ENCODE measurements around the gene WDR35.
"Not testable (repeated sequence)": the region's sequence is repeated elsewhere in the genome, so short reads cannot be mapped to it uniquely, and the experiment has no call there.

Gene WDR35

GRCh38 chr2:19937004-19937403 lies 52.9 kb downstream of the WDR35 start:
- Histone ChIP-seq H3K4me1 (ENCODE audit: control insufficient read depth, insufficient read depth, low read length, poor library complexity, severe bottlenecking) (peaks cover 4% of the 10 kb centered on the region), H3K27ac (ENCODE audit: low read depth, low read length, severe bottlenecking) (no peak overlapping the region), H3K4me3 (ENCODE audit: extremely low read depth, insufficient read depth, low read length, poor library complexity, severe bottlenecking) (no peak overlapping the region), H3K36me3 (ENCODE audit: control insufficient read depth, insufficient read depth, low read length) (peaks cover 31% of the 10 kb centered on the region), H3K9me3 (ENCODE audit: control insufficient read depth, low read length) (no peaks in the 10 kb centered on the region)
- WGBS, 2 experiments (ENCODE audit: insufficient coverage in 2 of 2) = no CpG with 5 or more reads among the region's 4 CpGs

GRCh38 chr2:19936203-19936602 lies 53.7 kb downstream of the WDR35 start:
- no peak overlapping the region for H3K27ac ChIP-seq (ENCODE audit: low read depth, low read length, severe bottlenecking)
- H3K4me3 ChIP-seq (ENCODE audit: extremely low read depth, insufficient read depth, low read length, poor library complexity, severe bottlenecking) = no peak overlapping the region
- H3K9me3 ChIP-seq (ENCODE audit: control insufficient read depth, low read length) = no peaks in the 10 kb centered on the region
- H3K4me1 ChIP-seq (ENCODE audit: control insufficient read depth, insufficient read depth, low read length, poor library complexity, severe bottlenecking) = peaks cover 4% of the 10 kb centered on the region
- H3K36me3 ChIP-seq (ENCODE audit: control insufficient read depth, insufficient read depth, low read length) = peaks cover 32% of the 10 kb centered on the region
- WGBS, 2 experiments (ENCODE audit: insufficient coverage in 2 of 2) = 100% methylated on average over 1 to 2 of the region's 2 CpGs

GRCh38 chr2:19933351-19933981 lies 56.4 kb downstream of the WDR35 start:
- 100% methylated on average over 1 to 3 of the region's 5 CpGs for WGBS, 2 experiments (ENCODE audit: insufficient coverage in 2 of 2)
- peak overlapping the region; percentile 80 for H3K27ac ChIP-seq (ENCODE audit: low read depth, low read length, severe bottlenecking)
- H3K9me3 ChIP-seq (ENCODE audit: control insufficient read depth, low read length) = no peaks in the 10 kb centered on the region
- H3K4me1 ChIP-seq (ENCODE audit: control insufficient read depth, insufficient read depth, low read length, poor library complexity, severe bottlenecking) = peaks cover 4% of the 10 kb centered on the region
- H3K4me3 ChIP-seq (ENCODE audit: extremely low read depth, insufficient read depth, low read length, poor library complexity, severe bottlenecking) = no peak overlapping the region
- peaks cover 47% of the 10 kb centered on the region for H3K36me3 ChIP-seq (ENCODE audit: control insufficient read depth, insufficient read depth, low read length)

- WGBS, 2 experiments (ENCODE audit: insufficient coverage in 2 of 2) = 79 to 100% methylated on average over 2 of the region's 2 CpGs
- Histone ChIP-seq H3K36me3 (ENCODE audit: control insufficient read depth, insufficient read depth, low read length) (peaks cover 47% of the 10 kb centered on the region), H3K9me3 (ENCODE audit: control insufficient read depth, low read length) (no peaks in the 10 kb centered on the region), H3K27ac (ENCODE audit: low read depth, low read length, severe bottlenecking) (peak overlapping the region; percentile 80), H3K4me3 (ENCODE audit: extremely low read depth, insufficient read depth, low read length, poor library complexity, severe bottlenecking) (no peak overlapping the region), H3K4me1 (ENCODE audit: control insufficient read depth, insufficient read depth, low read length, poor library complexity, severe bottlenecking) (peaks cover 4% of the 10 kb centered on the region)
These were observed 57.0 kb downstream of the WDR35 start for GRCh38 chr2:19932928-19933327.

- peaks cover 4% of the 10 kb centered on the region for H3K4me1 ChIP-seq (ENCODE audit: control insufficient read depth, insufficient read depth, low read length, poor library complexity, severe bottlenecking)
- H3K9me3 ChIP-seq (ENCODE audit: control insufficient read depth, low read length) = no peaks in the 10 kb centered on the region
- no peak overlapping the region for H3K4me3 ChIP-seq (ENCODE audit: extremely low read depth, insufficient read depth, low read length, poor library complexity, severe bottlenecking)
- peaks cover 37% of the 10 kb centered on the region for H3K36me3 ChIP-seq (ENCODE audit: control insufficient read depth, insufficient read depth, low read length)
- no peak overlapping the region for H3K27ac ChIP-seq (ENCODE audit: low read depth, low read length, severe bottlenecking)
These were observed 60.7 kb downstream of the WDR35 start for GRCh38 chr2:19929226-19929625.

GRCh38 chr2:19927816-19928215 lies 62.1 kb downstream of the WDR35 start:
- H3K27ac ChIP-seq (ENCODE audit: low read depth, low read length, severe bottlenecking); H3K4me1 ChIP-seq (ENCODE audit: control insufficient read depth, insufficient read depth, low read length, poor library complexity, severe bottlenecking); H3K4me3 ChIP-seq (ENCODE audit: extremely low read depth, insufficient read depth, low read length, poor library complexity, severe bottlenecking); H3K9me3 ChIP-seq (ENCODE audit: control insufficient read depth, low read length): not testable (repeated sequence)
- no CpG with 5 or more reads among the region's 1 CpG for WGBS, 2 experiments (ENCODE audit: insufficient coverage in 2 of 2)
- H3K36me3 ChIP-seq (ENCODE audit: control insufficient read depth, insufficient read depth, low read length) = peaks cover 41% of the 10 kb centered on the region

GRCh38 chr2:19924526-19924925 lies 65.4 kb downstream of the WDR35 start:
- H3K9me3 ChIP-seq (ENCODE audit: control insufficient read depth, low read length); H3K4me3 ChIP-seq (ENCODE audit: extremely low read depth, insufficient read depth, low read length, poor library complexity, severe bottlenecking); H3K27ac ChIP-seq (ENCODE audit: low read depth, low read length, severe bottlenecking); H3K4me1 ChIP-seq (ENCODE audit: control insufficient read depth, insufficient read depth, low read length, poor library complexity, severe bottlenecking): not testable (repeated sequence)
- 84 to 96% methylated on average over 3 to 4 of the region's 4 CpGs for WGBS, 2 experiments (ENCODE audit: insufficient coverage in 2 of 2)
- peaks cover 35% of the 10 kb centered on the region for H3K36me3 ChIP-seq (ENCODE audit: control insufficient read depth, insufficient read depth, low read length)

GRCh38 chr2:19922188-19922587 lies 67.7 kb downstream of the WDR35 start:
- H3K27ac ChIP-seq (ENCODE audit: low read depth, low read length, severe bottlenecking); H3K4me1 ChIP-seq (ENCODE audit: control insufficient read depth, insufficient read depth, low read length, poor library complexity, severe bottlenecking); H3K4me3 ChIP-seq (ENCODE audit: extremely low read depth, insufficient read depth, low read length, poor library complexity, severe bottlenecking); H3K9me3 ChIP-seq (ENCODE audit: control insufficient read depth, low read length): not testable (repeated sequence)
- H3K36me3 ChIP-seq (ENCODE audit: control insufficient read depth, insufficient read depth, low read length) = peaks cover 12% of the 10 kb centered on the region
- WGBS, 2 experiments (ENCODE audit: insufficient coverage in 2 of 2) = 80% methylated on average over 1 of the region's 3 CpGs; no CpG with 5 or more reads in 1 of the 2 experiments

GRCh38 chr2:19916385-19916950 lies 73.4 kb downstream of the WDR35 start:
- Histone ChIP-seq H3K9me3 (ENCODE audit: control insufficient read depth, low read length) (no peaks in the 10 kb centered on the region), H3K36me3 (ENCODE audit: control insufficient read depth, insufficient read depth, low read length) (peaks cover 5% of the 10 kb centered on the region), H3K4me1 (ENCODE audit: control insufficient read depth, insufficient read depth, low read length, poor library complexity, severe bottlenecking) (peaks cover 16% of the 10 kb centered on the region), H3K27ac (ENCODE audit: low read depth, low read length, severe bottlenecking) (no peak overlapping the region), H3K4me3 (ENCODE audit: extremely low read depth, insufficient read depth, low read length, poor library complexity, severe bottlenecking) (no peak overlapping the region)
- 80 to 90% methylated on average over 2 to 3 of the region's 6 CpGs for WGBS, 2 experiments (ENCODE audit: insufficient coverage in 2 of 2)

GRCh38 chr2:19914266-19914975 lies 75.5 kb downstream of the WDR35 start:
- H3K27ac ChIP-seq (ENCODE audit: low read depth, low read length, severe bottlenecking) = no peak overlapping the region
- H3K36me3 ChIP-seq (ENCODE audit: control insufficient read depth, insufficient read depth, low read length) = peaks cover 5% of the 10 kb centered on the region
- H3K4me3 ChIP-seq (ENCODE audit: extremely low read depth, insufficient read depth, low read length, poor library complexity, severe bottlenecking) = no peak overlapping the region
- no peaks in the 10 kb centered on the region for H3K9me3 ChIP-seq (ENCODE audit: control insufficient read depth, low read length)
- 86% methylated on average over 1 of the region's 1 CpG; no CpG with 5 or more reads in 1 of the 2 experiments for WGBS, 2 experiments (ENCODE audit: insufficient coverage in 2 of 2)
- H3K4me1 ChIP-seq (ENCODE audit: control insufficient read depth, insufficient read depth, low read length, poor library complexity, severe bottlenecking) = peaks cover 17% of the 10 kb centered on the region
